OCI-LY3 (cell line): Measurements from ENCODE around the gene VGLL4.

Experiments used
- EZH2phosphoT487 ChIP-seq: fragments of 200-600 bp; shearing (Covaris generic); IDR thresholded peaks from 2 replicates; pipeline ENCODE4 v1.6.1; 2018; ENCODE audit warnings: antibody characterized with exemption, mixed run types, low read depth
- TF ChIP-seq, protein P1 (sequence below): fragments of 200-600, 300-600 bp; sonication (generic); IDR thresholded peaks from 2 replicates; pipeline ENCODE4 v1.5.1; 2014; ENCODE audit warnings: antibody characterized with exemption, low read length, low read depth

DNA sequence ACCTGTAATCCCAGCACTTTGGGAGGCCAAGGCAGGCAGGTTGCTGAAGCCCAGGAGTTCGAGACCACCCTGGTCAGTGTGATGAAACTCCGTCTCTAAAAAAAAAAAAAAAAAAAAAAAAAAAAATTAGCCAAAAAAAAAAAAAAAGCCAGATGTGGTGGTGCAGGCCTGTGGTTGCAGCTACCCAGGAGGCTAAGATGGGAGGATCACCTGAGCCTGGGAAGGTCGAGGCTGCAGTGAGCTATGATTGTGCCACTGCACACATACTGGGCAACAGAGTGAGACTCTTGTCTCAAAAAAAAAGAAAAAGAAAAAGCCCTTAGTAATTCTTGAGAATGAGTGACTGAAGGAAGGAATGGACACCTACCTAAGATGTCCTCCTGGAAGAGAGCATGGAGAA lies 105.1 kb downstream of the VGLL4 start:
- TF ChIP-seq, protein P1, sequence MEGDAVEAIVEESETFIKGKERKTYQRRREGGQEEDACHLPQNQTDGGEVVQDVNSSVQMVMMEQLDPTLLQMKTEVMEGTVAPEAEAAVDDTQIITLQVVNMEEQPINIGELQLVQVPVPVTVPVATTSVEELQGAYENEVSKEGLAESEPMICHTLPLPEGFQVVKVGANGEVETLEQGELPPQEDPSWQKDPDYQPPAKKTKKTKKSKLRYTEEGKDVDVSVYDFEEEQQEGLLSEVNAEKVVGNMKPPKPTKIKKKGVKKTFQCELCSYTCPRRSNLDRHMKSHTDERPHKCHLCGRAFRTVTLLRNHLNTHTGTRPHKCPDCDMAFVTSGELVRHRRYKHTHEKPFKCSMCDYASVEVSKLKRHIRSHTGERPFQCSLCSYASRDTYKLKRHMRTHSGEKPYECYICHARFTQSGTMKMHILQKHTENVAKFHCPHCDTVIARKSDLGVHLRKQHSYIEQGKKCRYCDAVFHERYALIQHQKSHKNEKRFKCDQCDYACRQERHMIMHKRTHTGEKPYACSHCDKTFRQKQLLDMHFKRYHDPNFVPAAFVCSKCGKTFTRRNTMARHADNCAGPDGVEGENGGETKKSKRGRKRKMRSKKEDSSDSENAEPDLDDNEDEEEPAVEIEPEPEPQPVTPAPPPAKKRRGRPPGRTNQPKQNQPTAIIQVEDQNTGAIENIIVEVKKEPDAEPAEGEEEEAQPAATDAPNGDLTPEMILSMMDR: no peak
- TF ChIP-seq EZH2phosphoT487: no peak
